HepG2 (cell line): ENCODE results near the gene SPATA25. TPM values are rescaled to one million over a fixed set of nuclear protein-coding genes. Genes with fewer than 3 reads are reported as not detected.

Source experiments
- CEBPB ChIP-seq: IDR thresholded peaks from 2 replicates; pipeline ENCODE4 v1.6.1; 2011; ENCODE audit warnings: low read depth, low read length, improper control_type of control experiment, borderline replicate concordance
- ELF1 ChIP-seq: sonication (generic); formaldehyde crosslinking; IDR thresholded peaks from 2 replicates; pipeline ENCODE4 v1.4.0; 2020; ENCODE audit warnings: missing genetic modification reagents
- HOXD1 ChIP-seq: sonication (generic); formaldehyde crosslinking; IDR thresholded peaks from 2 replicates; pipeline ENCODE4 v1.5.0; 2020; ENCODE audit warnings: missing genetic modification reagents
- NR2C2 ChIP-seq: sonication (generic); formaldehyde crosslinking; IDR thresholded peaks from 2 replicates; pipeline ENCODE4 v1.4.0; 2020; ENCODE audit warnings: missing genetic modification reagents, mild to moderate bottlenecking, moderate library complexity, borderline replicate concordance
- POGZ ChIP-seq: sonication (generic); formaldehyde crosslinking; IDR thresholded peaks from 2 replicates; pipeline ENCODE4 v1.4.0; 2020; ENCODE audit warnings: mild to moderate bottlenecking, missing genetic modification reagents
- SMAD3 ChIP-seq: sonication (generic); formaldehyde crosslinking; IDR thresholded peaks from 2 replicates; pipeline ENCODE4 v1.4.0; 2020; ENCODE audit warnings: missing genetic modification reagents
- SP4 ChIP-seq: sonication (generic); formaldehyde crosslinking; IDR thresholded peaks from 2 replicates; pipeline ENCODE4 v1.8.1; 2023; ENCODE audit warnings: mild to moderate bottlenecking, missing genetic modification reagents
- SRSF4 ChIP-seq: fragments of 200-400 bp; formaldehyde crosslinking; IDR thresholded peaks from one replicate; pipeline ENCODE4 v1.6.1; 2018; ENCODE audit warnings: mild to moderate bottlenecking, low read depth, low read length, moderate library complexity; ENCODE audit not compliant: poor library complexity, severe bottlenecking
- ZKSCAN8 ChIP-seq: IDR thresholded peaks from 2 replicates; pipeline ENCODE4 v1.6.1; 2016; ENCODE audit warnings: borderline replicate concordance, missing genetic modification reagents, missing compliant biosample characterization
- ZNF33A ChIP-seq: sonication (generic); formaldehyde crosslinking; IDR thresholded peaks from 2 replicates; pipeline ENCODE4 v1.5.1; 2020; ENCODE audit warnings: missing genetic modification reagents, mild to moderate bottlenecking, moderate library complexity, borderline replicate concordance
- polyA plus RNA-seq, 8 experiments: library from polyadenylated mRNA; depleted of rRNA in 3 of 8; stranded (reverse) in 7 of 8; unstranded in 1 of 8; fragments of >200 nt; fragmentation: Illumina TruSeq in 4 of 8; extraction: Trizol in 4 of 8; gene quantifications; 2 replicates each; pipeline versions ENCODE4 v1.2.1 to v1.2.3, GENCODE V29; 2011 to 2016; ENCODE audit warnings: low read depth in 4 of 8, missing spikeins in 1 of 8, mixed read lengths in 1 of 8; ENCODE audit not compliant: insufficient read depth in 1 of 8
- total RNA-seq, 5 experiments: library from RNA; depleted of rRNA; stranded (reverse); fragments of >200 nt; fragmentation: Illumina TruSeq; extraction: Trizol; gene quantifications; 2 replicates each; pipeline ENCODE4 v1.2.3, GENCODE V29; 2016; ENCODE audit warnings: low read depth in 1 of 5
- TF ChIP-seq, protein P1 (sequence below), 2 experiments: fragments of 450-650 bp in 1 of 2; sonication (generic) in 1 of 2; formaldehyde crosslinking in 1 of 2; IDR thresholded peaks; 2 replicates each; pipeline versions ENCODE4 v1.6.1 to v1.8.0; 2016 to 2022; ENCODE audit warnings: antibody characterized with exemption in 1 of 2, mild to moderate bottlenecking in 1 of 2, missing genetic modification reagents in 1 of 2
- TF ChIP-seq, protein P2 (sequence below): IDR thresholded peaks from 2 replicates; pipeline ENCODE4 v1.6.1; 2016; ENCODE audit warnings: missing compliant biosample characterization, missing genetic modification reagents, borderline replicate concordance
- TF ChIP-seq, protein P3 (sequence below): sonication (generic); formaldehyde crosslinking; IDR thresholded peaks from 2 replicates; pipeline ENCODE4 v1.4.0; 2020; ENCODE audit warnings: missing genetic modification reagents
- TF ChIP-seq, protein P4 (sequence below): IDR thresholded peaks from 2 replicates; pipeline ENCODE4 v1.6.1; 2016; ENCODE audit warnings: missing biosample characterization, missing genetic modification reagents, low read depth

SPATA25 gene
- total and polyA plus RNA-seq, 2 of the 13 experiments (the other 11 are each of a cell fraction or from before 2014, with no cell fraction given), result 4.8 to 7.6 TPM

DNA sequence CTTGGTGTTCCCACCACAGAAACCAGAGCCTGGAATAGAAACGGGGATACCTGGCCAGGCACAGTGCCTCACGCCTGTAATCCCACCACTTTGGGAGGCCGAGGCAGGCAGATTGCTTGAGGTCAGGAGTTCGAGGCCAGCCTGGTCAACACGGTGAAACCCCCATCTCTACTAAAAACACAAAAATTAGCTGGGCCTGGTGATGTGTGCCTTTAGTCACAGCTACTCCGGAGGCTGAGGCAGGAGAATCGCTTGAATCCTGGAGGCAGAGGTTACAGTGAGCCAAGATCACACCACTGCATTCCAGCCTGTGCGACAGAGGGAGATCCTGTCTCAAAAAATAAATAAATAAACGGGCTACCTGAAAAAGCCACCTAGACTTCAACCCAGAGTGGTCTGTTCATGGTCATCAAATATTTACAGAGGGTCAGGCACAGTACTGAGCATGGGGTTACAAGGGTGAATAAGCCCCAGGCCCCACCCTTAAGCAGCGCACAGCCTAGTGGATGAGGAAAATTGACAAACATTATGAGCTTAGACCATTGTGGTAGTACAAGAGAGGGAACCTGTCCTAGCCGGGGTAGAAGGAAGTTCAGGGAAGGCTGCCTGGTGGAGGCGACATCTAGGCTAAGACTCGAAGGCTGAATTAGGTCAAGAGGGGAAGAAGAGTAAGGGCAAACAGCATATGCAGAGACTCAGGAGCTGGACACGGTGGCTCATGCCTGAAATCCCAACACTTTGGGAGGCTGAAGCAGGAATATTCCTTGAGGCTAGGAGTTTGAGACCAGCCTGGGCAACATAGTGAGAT lies 39.9 kb upstream of the SPATA25 start (continued):
- TF ChIP-seq, protein P1, sequence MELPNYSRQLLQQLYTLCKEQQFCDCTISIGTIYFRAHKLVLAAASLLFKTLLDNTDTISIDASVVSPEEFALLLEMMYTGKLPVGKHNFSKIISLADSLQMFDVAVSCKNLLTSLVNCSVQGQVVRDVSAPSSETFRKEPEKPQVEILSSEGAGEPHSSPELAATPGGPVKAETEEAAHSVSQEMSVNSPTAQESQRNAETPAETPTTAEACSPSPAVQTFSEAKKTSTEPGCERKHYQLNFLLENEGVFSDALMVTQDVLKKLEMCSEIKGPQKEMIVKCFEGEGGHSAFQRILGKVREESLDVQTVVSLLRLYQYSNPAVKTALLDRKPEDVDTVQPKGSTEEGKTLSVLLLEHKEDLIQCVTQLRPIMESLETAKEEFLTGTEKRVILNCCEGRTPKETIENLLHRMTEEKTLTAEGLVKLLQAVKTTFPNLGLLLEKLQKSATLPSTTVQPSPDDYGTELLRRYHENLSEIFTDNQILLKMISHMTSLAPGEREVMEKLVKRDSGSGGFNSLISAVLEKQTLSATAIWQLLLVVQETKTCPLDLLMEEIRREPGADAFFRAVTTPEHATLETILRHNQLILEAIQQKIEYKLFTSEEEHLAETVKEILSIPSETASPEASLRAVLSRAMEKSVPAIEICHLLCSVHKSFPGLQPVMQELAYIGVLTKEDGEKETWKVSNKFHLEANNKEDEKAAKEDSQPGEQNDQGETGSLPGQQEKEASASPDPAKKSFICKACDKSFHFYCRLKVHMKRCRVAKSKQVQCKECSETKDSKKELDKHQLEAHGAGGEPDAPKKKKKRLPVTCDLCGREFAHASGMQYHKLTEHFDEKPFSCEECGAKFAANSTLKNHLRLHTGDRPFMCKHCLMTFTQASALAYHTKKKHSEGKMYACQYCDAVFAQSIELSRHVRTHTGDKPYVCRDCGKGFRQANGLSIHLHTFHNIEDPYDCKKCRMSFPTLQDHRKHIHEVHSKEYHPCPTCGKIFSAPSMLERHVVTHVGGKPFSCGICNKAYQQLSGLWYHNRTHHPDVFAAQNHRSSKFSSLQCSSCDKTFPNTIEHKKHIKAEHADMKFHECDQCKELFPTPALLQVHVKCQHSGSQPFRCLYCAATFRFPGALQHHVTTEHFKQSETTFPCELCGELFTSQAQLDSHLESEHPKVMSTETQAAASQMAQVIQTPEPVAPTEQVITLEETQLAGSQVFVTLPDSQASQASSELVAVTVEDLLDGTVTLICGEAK (IDR thresholded peaks at IDR 0.05), result no peak
- TF ChIP-seq, protein P1 (CRISPR knock-in tag; IDR thresholded peaks at IDR 0.05), result peak; percentile 73; the same call in 1 of the 2 replicates
- peak; percentile 87 for TF ChIP-seq POGZ
- TF ChIP-seq SP4, result peak; percentile 68; the same call in 1 of the 2 replicates
- peak; percentile 71 for TF ChIP-seq NR2C2
- TF ChIP-seq ZNF33A (CRISPR knock-in tag), result no peak
- peak; percentile 56; the same call in 1 of the 2 replicates for TF ChIP-seq ELF1 (CRISPR knock-in tag)
- peak; percentile 95 for TF ChIP-seq SMAD3
- TF ChIP-seq SRSF4, result no peak
- TF ChIP-seq, protein P2, sequence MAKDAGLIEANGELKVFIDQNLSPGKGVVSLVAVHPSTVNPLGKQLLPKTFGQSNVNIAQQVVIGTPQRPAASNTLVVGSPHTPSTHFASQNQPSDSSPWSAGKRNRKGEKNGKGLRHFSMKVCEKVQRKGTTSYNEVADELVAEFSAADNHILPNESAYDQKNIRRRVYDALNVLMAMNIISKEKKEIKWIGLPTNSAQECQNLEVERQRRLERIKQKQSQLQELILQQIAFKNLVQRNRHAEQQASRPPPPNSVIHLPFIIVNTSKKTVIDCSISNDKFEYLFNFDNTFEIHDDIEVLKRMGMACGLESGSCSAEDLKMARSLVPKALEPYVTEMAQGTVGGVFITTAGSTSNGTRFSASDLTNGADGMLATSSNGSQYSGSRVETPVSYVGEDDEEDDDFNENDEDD (CRISPR knock-in tag), result peak; percentile 54; the same call in 1 of the 2 replicates
- TF ChIP-seq, protein P3, sequence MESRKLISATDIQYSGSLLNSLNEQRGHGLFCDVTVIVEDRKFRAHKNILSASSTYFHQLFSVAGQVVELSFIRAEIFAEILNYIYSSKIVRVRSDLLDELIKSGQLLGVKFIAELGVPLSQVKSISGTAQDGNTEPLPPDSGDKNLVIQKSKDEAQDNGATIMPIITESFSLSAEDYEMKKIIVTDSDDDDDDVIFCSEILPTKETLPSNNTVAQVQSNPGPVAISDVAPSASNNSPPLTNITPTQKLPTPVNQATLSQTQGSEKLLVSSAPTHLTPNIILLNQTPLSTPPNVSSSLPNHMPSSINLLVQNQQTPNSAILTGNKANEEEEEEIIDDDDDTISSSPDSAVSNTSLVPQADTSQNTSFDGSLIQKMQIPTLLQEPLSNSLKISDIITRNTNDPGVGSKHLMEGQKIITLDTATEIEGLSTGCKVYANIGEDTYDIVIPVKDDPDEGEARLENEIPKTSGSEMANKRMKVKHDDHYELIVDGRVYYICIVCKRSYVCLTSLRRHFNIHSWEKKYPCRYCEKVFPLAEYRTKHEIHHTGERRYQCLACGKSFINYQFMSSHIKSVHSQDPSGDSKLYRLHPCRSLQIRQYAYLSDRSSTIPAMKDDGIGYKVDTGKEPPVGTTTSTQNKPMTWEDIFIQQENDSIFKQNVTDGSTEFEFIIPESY (CRISPR knock-in tag), result peak; percentile 29; the same call in 1 of the 2 replicates
- TF ChIP-seq CEBPB, result no peak
- TF ChIP-seq HOXD1 (CRISPR knock-in tag), result peak; percentile 83
- peak; percentile 90 for TF ChIP-seq ZKSCAN8 (CRISPR knock-in tag)
- TF ChIP-seq, protein P4, sequence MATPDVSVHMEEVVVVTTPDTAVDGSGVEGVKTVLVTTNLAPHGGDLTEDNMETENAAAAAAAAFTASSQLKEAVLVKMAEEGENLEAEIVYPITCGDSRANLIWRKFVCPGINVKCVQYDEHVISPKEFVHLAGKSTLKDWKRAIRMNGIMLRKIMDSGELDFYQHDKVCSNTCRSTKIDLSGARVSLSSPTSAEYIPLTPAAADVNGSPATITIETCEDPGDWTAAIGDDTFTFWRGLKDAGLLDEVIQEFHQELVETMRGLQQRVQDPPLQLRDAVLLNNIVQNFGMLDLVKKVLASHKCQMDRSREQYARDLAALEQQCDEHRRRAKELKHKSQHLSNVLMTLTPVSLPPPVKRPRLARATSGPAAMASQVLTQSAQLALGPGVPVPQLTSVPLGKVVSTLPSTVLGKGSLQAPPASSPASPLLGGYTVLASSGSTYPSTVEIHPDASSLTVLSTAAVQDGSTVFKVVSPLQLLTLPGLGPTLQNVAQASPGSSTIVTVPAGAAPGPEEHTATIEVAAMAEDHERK, result no peak
